Ovary (tissue), 9 donors: ENCODE data around the gene SETD6. TPM values are rescaled to one million over a fixed set of nuclear protein-coding genes. Genes with fewer than 3 reads are reported as not detected.

Experiments used
- DNase-seq, 5 donors: peaks; one replicate each; pipeline ENCODE4 v3.0.0-alpha.2; 2019 to 2020
- H3K27ac ChIP-seq, 2 donors: fragments of 200-600 bp; one replicate each; pipeline versions ENCODE4 v1.5.1 to v1.8.0; 2019 to 2022
- H3K27me3 ChIP-seq: fragments of 200-600 bp; one replicate; pipeline ENCODE4 v1.8.0; 2022
- H3K36me3 ChIP-seq: fragments of 200-600 bp; sonication (generic); one replicate; pipeline ENCODE4 v1.5.1; 2019
- H3K4me1 ChIP-seq: one replicate; pipeline ENCODE4 v1.8.1; 2013; ENCODE audit warnings: mild to moderate bottlenecking, moderate library complexity; ENCODE audit not compliant: insufficient read depth
- H3K4me3 ChIP-seq: fragments of 200-600 bp; sonication (generic); one replicate; pipeline ENCODE4 v1.5.1; 2017
- H3K9me3 ChIP-seq, 2 donors: fragments of 200-600 bp in 1 of 2; sonication (generic) in 1 of 2; one replicate each; pipeline versions ENCODE4 v1.5.1 to v1.8.1; 2013 to 2019; ENCODE audit warnings: mild to moderate bottlenecking in 1 of 2, moderate library complexity in 1 of 2
- CTCF ChIP-seq, 3 donors: fragments of 450-650 bp in 2 of 3; fragments of 200-600 bp in 1 of 3; IDR thresholded peaks; one replicate each; pipeline versions ENCODE4 v1.5.1 to v1.8.0; 2016 to 2022; ENCODE audit warnings: antibody characterized with exemption in 3 of 3, mild to moderate bottlenecking in 1 of 3
- EP300 ChIP-seq: sonication (generic); formaldehyde crosslinking; IDR thresholded peaks from one replicate; pipeline ENCODE4 v1.6.1; 2017; ENCODE audit warnings: antibody characterized with exemption
- POLR2A ChIP-seq: fragments of 450-650 bp; IDR thresholded peaks from one replicate; pipeline ENCODE4 v1.6.1; 2017; ENCODE audit warnings: antibody characterized with exemption, mild to moderate bottlenecking, moderate library complexity
- WGBS, 3 donors: extraction: QIAGEN DNeasy Blood & Tissue Kit in 1 of 3; methylation state at CpG; one replicate each; pipeline versions ENCODE4 v1.1.5 to v1.1.7; 2013 to 2017; 5-methylcytosine and 5-hydroxymethylcytosine counted together
- intact Hi-C, 4 donors: fragments of 100-400 bp; cut with DNase I; formaldehyde crosslinking; loops; one replicate each; pipeline versions ENCODE4 v1.11.0 to v1.15.1; 2022 to 2023
- polyA plus RNA-seq, 2 donors: library from polyadenylated mRNA; stranded (reverse); fragments of 200-250 nt in 1 of 2; fragments of 350-450 nt in 1 of 2; fragmentation: Illumina TruSeq in 1 of 2; extraction: RNeasy Lipid Tissue Mini Kit (QIAGEN cat#74804) in 1 of 2; gene quantifications; one replicate each; pipeline ENCODE4 v1.2.3, GENCODE V29; 2013 to 2014
- total RNA-seq, 7 donors: library from RNA; depleted of rRNA in 2 of 7; stranded (reverse); fragments of >200 nt in 2 of 7; fragmentation: NEBNext Ultra II Directional in 3 of 7; extraction: Animal tissue kit (Norgen Biotek cat#: 25700) in 3 of 7; gene quantifications; one replicate each; pipeline versions ENCODE4 v1.1.0 to v1.2.4, GENCODE V29; 2016 to 2023
- donor health status: DM: no; HTN: no; CAD: no; lungs with moderate emphysema.
- donor health status: DM: no; HTN: no; CAD: no.
- donor health status: Bipolar disorder and iron deficiency.
- donor health status: DM: yes; HTN: yes; CAD: no.
- donor health status: DM: no; HTN: no; CAD: no.
- donor health status: DM: yes; HTN: yes; CAD: no.

The SETD6 gene
- total and polyA plus RNA-seq, 9 donors: 12.5 to 28.4 (median 18.9) TPM

- Histone ChIP-seq H3K4me3 (no peak overlapping the region), H3K36me3 (no peaks in the 10 kb centered on the region), H3K27ac (no peak overlapping the region), H3K4me1 (peaks cover 3% of the 10 kb centered on the region), H3K9me3 (no peaks in the 10 kb centered on the region), H3K27me3 (no peaks in the 10 kb centered on the region)
- no peak for DNase-seq
- TF ChIP-seq POLR2A: no peak
- no peak for TF ChIP-seq EP300
- TF ChIP-seq CTCF (IDR thresholded peaks at IDR 0.05): no peak
- intact Hi-C loops: loop anchor here in 2 of 4 donors (10.0 kb wide), 2 partner anchors 161 to 471 kb away; partner anchors contain the start of gene MMP15 (in 1 of the 2)
- WGBS, 3 donors: 58 to 62% (median 59%) methylated on average over 24 of the region's 24 CpGs
Observed at GRCh38 chr16:58495521-58496331, 19.6 kb upstream of the SETD6 start.

- WGBS, 3 donors: 62 to 78% (median 66%) methylated on average over 2 of the region's 2 CpGs
- Histone ChIP-seq H3K27ac (no peak overlapping the region), H3K27me3 (no peaks in the 10 kb centered on the region), H3K4me3 (no peak overlapping the region), H3K4me1 (peaks cover 6% of the 10 kb centered on the region), H3K9me3 (no peaks in the 10 kb centered on the region), H3K36me3 (no peaks in the 10 kb centered on the region)
- TF ChIP-seq EP300: no peak
- no peak for TF ChIP-seq POLR2A
- TF ChIP-seq CTCF (IDR thresholded peaks at IDR 0.05): no peak
- peak in 1 of 5 donors; percentile 10 for DNase-seq
- intact Hi-C loops: loop anchor here in 2 of 4 donors (10.0 kb wide), 2 partner anchors 163 to 473 kb away; partner anchors contain the start of gene MMP15 (in 1 of the 2)
Observed at GRCh38 chr16:58497468-58497867, 17.8 kb upstream of the SETD6 start.

GRCh38 chr16:58497935-58498334, 17.4 kb upstream of the SETD6 start:
- Histone ChIP-seq H3K4me1 (peaks cover 6% of the 10 kb centered on the region), H3K9me3 (no peaks in the 10 kb centered on the region), H3K4me3 (no peak overlapping the region), H3K27ac (no peak overlapping the region), H3K36me3 (no peaks in the 10 kb centered on the region), H3K27me3 (no peaks in the 10 kb centered on the region)
- TF ChIP-seq CTCF (IDR thresholded peaks at IDR 0.05) (no peak), EP300 (no peak), POLR2A (no peak)
- intact Hi-C loops: loop anchor here in 2 of 4 donors (10.0 kb wide), 2 partner anchors 163 to 473 kb away; partner anchors contain the start of gene MMP15 (in 1 of the 2)
- WGBS, 3 donors: 32 to 48% (median 32%) methylated on average over 5 of the region's 5 CpGs
- peak in 1 of 5 donors; percentile 25 for DNase-seq

- 73 to 75% (median 74%) methylated on average over 9 of the region's 9 CpGs for WGBS, 3 donors
- Histone ChIP-seq H3K4me3 (no peak overlapping the region), H3K36me3 (no peaks in the 10 kb centered on the region), H3K27me3 (no peaks in the 10 kb centered on the region), H3K9me3 (no peaks in the 10 kb centered on the region), H3K4me1 (peaks cover 6% of the 10 kb centered on the region), H3K27ac (no peak overlapping the region)
- intact Hi-C loops: loop anchor here in 2 of 4 donors (10.0 kb wide), 2 partner anchors 164 to 474 kb away; partner anchors contain the start of gene MMP15 (in 1 of the 2)
- peak in 1 of 5 donors; percentile 13 for DNase-seq
- TF ChIP-seq EP300 (no peak), CTCF (IDR thresholded peaks at IDR 0.05) (no peak), POLR2A (no peak)
Observed at GRCh38 chr16:58498341-58499091, 16.8 kb upstream of the SETD6 start.
